RWPE2 (cell line): ENCODE results near the gene CDC42BPA.

Experiments
- ATAC-seq: fragments of 200-7000 bp; cut with Tn5 transposase; 3 replicates; pipeline ENCODE4 v1.9.1; 2021; ENCODE audit warnings: low read depth
- DNase-seq: peaks from one replicate; pipeline ENCODE4 v3.0.0-alpha.2; 2020; ENCODE audit warnings: low spot score
- H3K27ac ChIP-seq: fragments of 450-650 bp; 2 replicates; pipeline ENCODE4 v1.5.1; 2017; ENCODE audit warnings: mild to moderate bottlenecking; ENCODE audit not compliant: poor library complexity, severe bottlenecking
- H3K27me3 ChIP-seq: fragments of 250-450 bp; sonication (Bioruptor Pico); 2 replicates; pipeline ENCODE4 v1.5.1; 2021; ENCODE audit warnings: mild to moderate bottlenecking, moderate library complexity; ENCODE audit not compliant: insufficient read depth, poor library complexity, severe bottlenecking
- H3K36me3 ChIP-seq: fragments of 250-450 bp; sonication (Bioruptor Pico); 2 replicates; pipeline ENCODE4 v1.5.1; 2020; ENCODE audit warnings: low read depth, mild to moderate bottlenecking, moderate library complexity
- H3K4me1 ChIP-seq: fragments of 250-450 bp; sonication (Bioruptor Pico); 2 replicates; pipeline ENCODE4 v1.5.1; 2021; ENCODE audit warnings: mild to moderate bottlenecking, moderate library complexity; ENCODE audit not compliant: insufficient read depth, poor library complexity, severe bottlenecking
- H3K4me3 ChIP-seq: fragments of 250-450 bp; sonication (Bioruptor Pico); 2 replicates; pipeline ENCODE4 v1.5.1; 2021; ENCODE audit warnings: mild to moderate bottlenecking, moderate library complexity; ENCODE audit not compliant: severe bottlenecking
- H3K9me3 ChIP-seq: fragments of 250-450 bp; sonication (Bioruptor Pico); 2 replicates; pipeline ENCODE4 v1.5.1; 2021; ENCODE audit warnings: mild to moderate bottlenecking, moderate library complexity; ENCODE audit not compliant: severe bottlenecking
- TF ChIP-seq, protein P1 (sequence below): fragments of 450-650 bp; IDR thresholded peaks from one replicate; pipeline ENCODE4 v1.5.1; 2017; ENCODE audit warnings: mild to moderate bottlenecking, moderate library complexity; ENCODE audit not compliant: poor library complexity, severe bottlenecking

CDC42BPA gene

DNA sequence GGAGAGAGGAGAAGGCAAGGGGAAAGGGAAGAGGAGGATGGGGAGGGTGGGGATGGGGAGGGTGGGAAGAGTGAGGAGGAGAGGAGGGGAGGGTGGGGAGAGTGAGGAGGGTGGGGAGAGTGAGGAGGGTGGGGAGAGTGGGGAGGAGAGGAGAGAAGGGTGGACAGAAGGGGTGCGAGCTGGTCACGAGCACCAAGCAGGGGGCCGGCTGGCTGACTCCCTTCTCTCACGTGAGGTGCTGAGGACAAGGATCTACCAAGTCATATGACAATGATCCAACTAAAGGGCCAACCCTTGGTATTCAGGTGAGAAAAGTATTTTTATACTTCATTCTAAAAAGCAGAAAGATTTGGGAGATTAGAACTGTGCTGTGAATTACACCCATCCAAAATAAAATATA is 326.4 kb downstream of the CDC42BPA start:
- DNase-seq: no peak
- no peaks in the 10 kb centered on the region for H3K36me3 ChIP-seq
- TF ChIP-seq, protein P1, sequence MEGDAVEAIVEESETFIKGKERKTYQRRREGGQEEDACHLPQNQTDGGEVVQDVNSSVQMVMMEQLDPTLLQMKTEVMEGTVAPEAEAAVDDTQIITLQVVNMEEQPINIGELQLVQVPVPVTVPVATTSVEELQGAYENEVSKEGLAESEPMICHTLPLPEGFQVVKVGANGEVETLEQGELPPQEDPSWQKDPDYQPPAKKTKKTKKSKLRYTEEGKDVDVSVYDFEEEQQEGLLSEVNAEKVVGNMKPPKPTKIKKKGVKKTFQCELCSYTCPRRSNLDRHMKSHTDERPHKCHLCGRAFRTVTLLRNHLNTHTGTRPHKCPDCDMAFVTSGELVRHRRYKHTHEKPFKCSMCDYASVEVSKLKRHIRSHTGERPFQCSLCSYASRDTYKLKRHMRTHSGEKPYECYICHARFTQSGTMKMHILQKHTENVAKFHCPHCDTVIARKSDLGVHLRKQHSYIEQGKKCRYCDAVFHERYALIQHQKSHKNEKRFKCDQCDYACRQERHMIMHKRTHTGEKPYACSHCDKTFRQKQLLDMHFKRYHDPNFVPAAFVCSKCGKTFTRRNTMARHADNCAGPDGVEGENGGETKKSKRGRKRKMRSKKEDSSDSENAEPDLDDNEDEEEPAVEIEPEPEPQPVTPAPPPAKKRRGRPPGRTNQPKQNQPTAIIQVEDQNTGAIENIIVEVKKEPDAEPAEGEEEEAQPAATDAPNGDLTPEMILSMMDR: no peak
- H3K4me3 ChIP-seq: no peak overlapping the region
- ATAC-seq: no peak
- no peaks in the 10 kb centered on the region for H3K9me3 ChIP-seq
- no peaks in the 10 kb centered on the region for H3K27me3 ChIP-seq
- H3K27ac ChIP-seq: no peak overlapping the region
- no peaks in the 10 kb centered on the region for H3K4me1 ChIP-seq

GRCh38 chr1:226990133-226990716 is 328.1 kb downstream of the CDC42BPA start:
- ATAC-seq: no peak

GRCh38 chr1:226989085-226989920 is 329.0 kb downstream of the CDC42BPA start:
- DNase-seq (no peak), ATAC-seq (no peak)
- H3K36me3 ChIP-seq: no peaks in the 10 kb centered on the region
- no peaks in the 10 kb centered on the region for H3K4me1 ChIP-seq
- H3K4me3 ChIP-seq: no peak overlapping the region
- no peaks in the 10 kb centered on the region for H3K9me3 ChIP-seq
- no peaks in the 10 kb centered on the region for H3K27me3 ChIP-seq
- H3K27ac ChIP-seq: no peak overlapping the region
- TF ChIP-seq, protein P1: no peak

More at GRCh38 chr1:226990133-226990716, 328.1 kb downstream of the CDC42BPA start:
- Histone ChIP-seq H3K27me3 (no peaks in the 10 kb centered on the region), H3K4me1 (no peaks in the 10 kb centered on the region), H3K4me3 (no peak overlapping the region), H3K27ac (no peak overlapping the region), H3K9me3 (no peaks in the 10 kb centered on the region), H3K36me3 (no peaks in the 10 kb centered on the region)
- TF ChIP-seq, protein P1: no peak
- DNase-seq: no peak

- TF ChIP-seq, protein P1: no peak
- no peaks in the 10 kb centered on the region for H3K9me3 ChIP-seq
- H3K27ac ChIP-seq: no peak overlapping the region
- no peak overlapping the region for H3K4me3 ChIP-seq
- H3K4me1 ChIP-seq: no peaks in the 10 kb centered on the region
- H3K36me3 ChIP-seq: no peaks in the 10 kb centered on the region
- no peaks in the 10 kb centered on the region for H3K27me3 ChIP-seq
- ATAC-seq: no peak
- DNase-seq: no peak
These were observed 330.0 kb downstream of the CDC42BPA start for GRCh38 chr1:226988334-226988666.
